ENCODE results near the gene ZNF593OS.

Gene ZNF593OS

DNA sequence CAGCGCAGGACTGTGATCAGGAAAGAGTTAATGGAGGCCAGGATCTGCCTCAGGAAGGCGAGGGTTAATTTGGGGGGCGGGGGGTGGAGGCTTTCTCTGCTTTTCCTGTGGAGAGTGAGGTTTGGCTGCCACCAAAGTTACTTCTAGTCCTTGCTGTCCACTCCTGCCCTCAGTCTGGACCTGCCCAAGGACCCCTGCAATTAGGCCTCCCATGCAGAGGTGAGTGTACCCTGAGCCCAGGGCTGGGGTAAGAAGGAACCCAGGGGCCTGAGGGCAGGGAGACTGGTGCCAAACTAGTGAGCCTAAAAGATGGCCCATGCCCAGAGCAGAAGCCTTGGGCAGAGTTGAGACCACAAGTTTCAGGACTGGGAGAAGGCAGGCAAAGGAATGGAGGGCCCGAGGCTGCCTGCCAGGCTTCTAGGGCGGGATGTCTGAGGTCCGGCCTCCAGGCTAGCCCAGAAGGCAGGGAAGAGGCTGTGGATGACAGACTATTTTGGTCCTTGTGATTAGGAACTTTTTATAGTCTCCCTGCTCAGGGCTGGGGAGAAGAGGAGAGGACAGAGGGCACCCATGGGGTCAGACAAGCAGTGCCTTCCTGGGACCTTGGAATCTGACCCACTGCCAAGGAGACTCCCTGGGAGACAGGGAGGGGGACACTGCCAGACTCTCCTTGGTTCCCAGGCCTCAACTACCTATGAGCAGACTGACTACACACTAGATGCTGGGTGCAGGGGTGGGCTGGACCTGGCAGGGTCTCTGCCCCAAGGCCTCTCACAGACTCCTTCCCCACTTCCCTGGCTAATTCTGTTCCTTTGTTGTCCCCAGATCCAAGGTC is 12.5 kb downstream of the ZNF593OS start, which contains the start of gene FAM110D:
Gene FAM110D (plus strand): TSS at position 172 of the 835 bp plus-strand sequence. CDS start 2,213 bp downstream, outside the sequence.
- DNase-seq (ENCODE audit: low read depth): no peak

DNA sequence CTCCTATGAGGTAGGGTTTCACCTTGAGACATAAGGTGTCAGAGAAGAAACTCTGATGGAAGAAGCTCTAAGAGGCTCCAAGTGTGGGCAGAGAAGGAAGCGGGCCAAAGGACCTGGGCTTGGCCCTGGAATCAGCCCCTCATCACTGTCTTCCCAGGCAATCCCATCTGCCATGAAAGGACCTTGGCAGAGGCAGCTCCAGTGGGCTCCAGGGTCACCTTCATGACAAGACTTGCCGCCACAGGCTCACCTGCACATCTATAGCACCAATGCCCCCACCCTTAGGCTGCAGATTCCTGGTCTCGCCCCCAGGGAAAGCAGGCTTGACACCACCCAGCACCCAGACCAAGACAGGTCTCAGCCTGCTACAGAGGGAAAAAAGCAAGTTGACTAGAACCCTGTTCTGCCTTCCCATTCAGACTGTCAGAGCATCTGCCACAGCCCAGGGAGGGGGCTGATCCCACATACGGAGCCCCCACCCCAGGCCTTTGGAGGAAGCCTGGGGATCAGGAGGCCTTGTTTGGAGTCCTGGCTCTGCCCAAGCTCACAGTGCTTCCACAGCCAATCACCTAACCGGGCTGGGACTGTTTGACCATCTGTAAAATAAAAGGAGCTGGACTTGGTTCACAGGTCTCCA is 13.2 kb downstream of the ZNF593OS start:
- DNase-seq (ENCODE audit: low read depth): no peak

- no peak for DNase-seq (ENCODE audit: low read depth)
Measured at GRCh38 chr1:26156285-26157038, 15.2 kb downstream of the ZNF593OS start.

DNA sequence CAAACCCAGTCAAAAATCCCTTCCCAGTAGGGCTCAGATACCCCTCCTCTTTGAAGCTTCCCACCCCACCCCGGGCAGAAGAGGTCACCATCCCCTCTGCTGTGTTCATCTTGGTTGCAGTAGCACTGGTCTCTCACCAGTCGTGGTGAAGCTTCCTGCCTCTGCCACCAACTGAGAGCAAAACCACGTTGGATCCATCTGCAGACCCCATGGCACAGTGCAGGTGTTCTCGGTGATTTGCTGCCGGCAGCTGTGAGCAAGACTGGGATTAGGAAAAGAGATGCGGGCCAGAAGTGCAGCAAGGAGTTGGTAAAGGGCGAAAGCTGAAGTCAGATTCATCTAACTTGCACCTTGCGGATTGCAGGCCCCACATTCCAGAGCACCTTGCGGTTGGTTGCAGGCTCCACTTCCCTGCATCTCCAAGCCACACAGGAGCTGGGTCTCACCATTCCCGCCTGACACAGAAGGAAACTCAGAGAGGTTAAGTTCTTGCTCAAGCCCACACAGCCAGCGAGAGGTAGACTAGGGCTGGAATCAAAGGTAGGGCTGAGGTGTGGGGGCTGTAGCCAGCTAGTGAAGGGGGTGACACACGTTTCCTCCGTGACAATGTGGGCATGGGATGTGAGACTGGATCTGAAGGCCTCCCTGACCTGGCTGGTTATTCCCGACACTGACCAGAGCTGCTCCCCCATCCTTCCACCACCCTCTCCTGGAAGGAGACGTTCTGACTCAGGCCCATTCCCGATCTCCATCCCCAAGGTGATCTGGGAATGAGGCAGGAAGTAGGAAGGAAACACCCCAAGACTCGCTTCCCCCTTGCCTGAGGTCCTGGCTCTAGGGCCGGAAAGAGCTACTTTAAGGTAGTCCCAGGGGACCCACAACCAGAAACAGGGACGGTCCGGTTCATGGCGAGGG is 16.0 kb downstream of the ZNF593OS start:
- DNase-seq (ENCODE audit: low read depth): no peak

DNA sequence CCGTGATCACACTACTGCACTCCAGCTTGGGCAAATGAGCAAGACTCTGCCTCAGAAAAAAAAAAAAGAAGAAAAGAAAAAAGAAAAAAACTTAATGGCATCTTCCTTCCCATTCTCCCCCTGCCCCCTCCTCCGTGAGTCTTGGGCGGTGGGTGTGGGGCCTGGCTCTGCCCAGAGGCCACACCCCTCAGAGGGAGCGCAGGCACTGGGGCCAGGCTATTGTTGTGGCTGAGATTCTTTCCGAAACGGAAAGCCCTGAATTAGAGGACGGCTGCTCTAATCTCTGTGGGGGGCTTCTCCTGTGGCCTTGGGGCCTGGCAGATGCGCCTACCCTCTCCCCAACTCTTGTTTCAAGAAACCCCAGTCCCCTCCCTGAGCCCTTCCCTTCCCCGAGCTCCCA is 16.9 kb downstream of the ZNF593OS start:
- DNase-seq (ENCODE audit: low read depth): no peak

DNA sequence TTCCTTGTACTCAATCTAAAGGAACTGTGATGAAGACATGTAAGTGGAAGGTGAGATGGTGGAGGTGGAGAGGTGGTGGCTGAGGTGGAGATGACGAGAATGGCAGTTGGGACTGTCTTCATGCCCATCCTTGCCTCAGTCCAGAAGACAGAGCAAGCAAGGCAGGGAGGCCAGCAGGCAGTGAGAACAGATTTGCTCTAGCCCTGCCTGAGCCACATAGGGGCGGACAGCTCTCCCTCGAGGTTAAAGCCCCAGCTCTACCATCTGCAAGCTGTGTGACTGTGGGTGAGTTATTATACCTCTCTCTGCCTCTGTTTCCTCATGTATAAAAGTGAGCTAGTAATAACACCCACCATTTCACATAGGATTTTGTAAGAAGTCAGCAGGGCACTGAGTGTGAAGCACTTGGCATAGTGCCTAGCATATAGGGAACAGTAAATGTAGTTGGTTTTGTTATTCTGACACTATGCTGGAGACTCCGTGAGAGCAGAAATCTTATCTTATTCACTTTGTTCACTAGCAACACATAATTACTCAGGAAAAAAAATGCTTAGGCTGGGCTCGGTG is 17.6 kb downstream of the ZNF593OS start:
- DNase-seq (ENCODE audit: low read depth): no peak

GRCh38 chr1:26148887-26149286 is 22.7 kb downstream of the ZNF593OS start:
- DNase-seq (ENCODE audit: low read depth): no peak

DNA sequence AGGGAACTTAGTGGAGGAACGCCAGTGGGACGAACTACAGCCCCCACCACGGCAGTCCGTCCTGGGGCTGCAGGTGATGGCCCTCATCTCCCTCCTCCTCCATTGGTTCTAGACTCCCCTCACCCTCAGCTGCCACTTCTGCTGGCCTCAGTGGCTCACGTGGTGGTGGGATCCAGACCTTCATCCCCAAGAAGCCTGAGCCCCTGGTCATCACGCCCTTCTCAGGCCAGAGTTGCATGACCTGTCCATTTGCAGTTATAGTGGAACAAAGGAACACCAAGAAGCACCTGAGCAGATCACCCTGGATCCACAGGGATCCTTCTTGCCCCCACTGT is 25.7 kb downstream of the ZNF593OS start:
- no peak for DNase-seq (ENCODE audit: low read depth)

DNA sequence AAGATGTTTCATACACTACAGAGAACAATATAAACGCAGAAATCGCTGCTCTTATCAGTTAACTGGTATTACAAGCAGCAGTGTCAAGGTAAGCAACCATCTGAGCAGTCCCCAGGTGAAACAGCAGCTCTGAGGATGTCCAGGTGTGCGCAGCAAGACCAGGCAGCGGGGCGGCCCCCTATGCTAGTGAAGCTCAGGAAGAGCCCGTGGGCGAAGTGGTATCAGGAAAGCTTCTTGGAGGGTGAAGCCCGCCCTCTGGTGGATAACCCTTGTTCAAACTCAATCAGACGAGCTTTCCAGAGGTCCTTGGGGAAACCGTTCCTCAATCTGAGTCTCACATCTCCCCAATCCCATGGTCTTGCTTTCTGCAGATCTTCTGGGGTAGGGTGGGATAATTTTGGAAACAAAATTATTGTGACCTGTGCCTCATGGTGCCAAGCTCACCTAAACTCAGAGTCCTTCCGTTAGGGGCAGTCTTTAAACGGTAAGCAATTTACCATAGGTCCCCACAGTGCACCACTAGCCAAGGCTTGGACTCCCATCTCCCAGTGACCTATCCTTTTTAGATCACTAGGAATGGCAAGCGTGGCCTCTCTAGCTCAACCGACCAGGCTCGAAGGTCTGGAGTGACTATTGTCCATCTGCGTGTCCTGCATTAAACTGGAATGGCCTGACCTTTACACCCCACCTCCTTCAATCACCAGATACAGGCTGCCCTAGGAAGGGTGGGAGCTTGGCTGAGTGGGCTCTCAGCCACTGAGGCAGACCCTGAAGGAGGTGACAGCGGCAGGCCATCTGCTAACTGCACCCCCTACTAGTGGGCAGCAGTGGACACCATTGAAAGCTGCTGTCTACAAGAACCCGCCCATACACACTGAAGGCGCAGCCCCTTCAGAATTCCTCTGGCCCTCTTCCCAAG is 26.3 kb downstream of the ZNF593OS start:
- peak; percentile 78 for DNase-seq (ENCODE audit: low read depth)

- no peak for DNase-seq (ENCODE audit: low read depth)
Measured at GRCh38 chr1:26142159-26142558, 29.5 kb downstream of the ZNF593OS start.

- DNase-seq (ENCODE audit: low read depth): no peak
Measured at GRCh38 chr1:26138974-26139558, 32.6 kb downstream of the ZNF593OS start.

- no peak for DNase-seq (ENCODE audit: low read depth)
Measured at GRCh38 chr1:26134466-26134865, 37.2 kb downstream of the ZNF593OS start.

- no peak for DNase-seq (ENCODE audit: low read depth)
Measured at GRCh38 chr1:26132834-26133167, 38.8 kb downstream of the ZNF593OS start.

GRCh38 chr1:26132128-26132833 is 39.4 kb downstream of the ZNF593OS start:
- DNase-seq (ENCODE audit: low read depth): no peak

DNA sequence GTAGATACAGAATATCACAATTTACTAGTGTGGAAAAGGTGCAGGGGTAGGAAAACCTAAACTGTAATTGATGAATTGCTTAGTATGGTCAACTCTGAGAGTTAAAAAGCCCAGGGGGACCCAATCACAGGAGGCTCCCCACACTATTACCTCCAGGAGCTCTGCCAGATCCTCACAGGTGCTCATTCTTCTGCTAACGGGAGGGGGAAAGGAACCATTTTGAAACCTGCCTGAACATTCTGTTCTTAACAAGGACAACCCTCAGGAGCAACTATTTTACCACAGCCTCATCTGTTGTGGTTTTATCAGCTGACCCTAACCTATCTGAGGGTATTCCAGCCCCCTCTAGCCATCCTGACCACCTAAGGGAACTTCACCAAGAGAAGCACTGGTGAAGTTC is 40.9 kb downstream of the ZNF593OS start:
- no peak for DNase-seq (ENCODE audit: low read depth)

DNA sequence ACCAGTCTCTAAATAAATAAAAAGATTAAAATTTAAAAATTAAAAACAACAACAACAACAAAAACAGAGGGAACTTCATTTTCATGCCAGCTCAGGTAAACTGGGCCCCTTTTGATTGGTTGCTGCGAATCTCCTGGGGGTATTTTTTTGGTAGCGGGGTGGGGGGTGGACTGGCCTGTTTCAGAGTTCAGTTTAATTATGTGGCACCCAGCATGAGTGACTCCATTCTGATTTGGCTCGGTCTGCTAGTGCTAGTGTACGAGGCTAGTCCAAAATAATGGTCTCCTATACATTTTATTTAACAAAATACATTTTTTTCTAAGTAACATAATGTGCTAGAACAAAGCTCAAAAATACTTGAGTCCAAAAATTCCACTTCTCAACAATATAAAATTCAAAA is 41.9 kb downstream of the ZNF593OS start:
- DNase-seq (ENCODE audit: low read depth): no peak

DNA sequence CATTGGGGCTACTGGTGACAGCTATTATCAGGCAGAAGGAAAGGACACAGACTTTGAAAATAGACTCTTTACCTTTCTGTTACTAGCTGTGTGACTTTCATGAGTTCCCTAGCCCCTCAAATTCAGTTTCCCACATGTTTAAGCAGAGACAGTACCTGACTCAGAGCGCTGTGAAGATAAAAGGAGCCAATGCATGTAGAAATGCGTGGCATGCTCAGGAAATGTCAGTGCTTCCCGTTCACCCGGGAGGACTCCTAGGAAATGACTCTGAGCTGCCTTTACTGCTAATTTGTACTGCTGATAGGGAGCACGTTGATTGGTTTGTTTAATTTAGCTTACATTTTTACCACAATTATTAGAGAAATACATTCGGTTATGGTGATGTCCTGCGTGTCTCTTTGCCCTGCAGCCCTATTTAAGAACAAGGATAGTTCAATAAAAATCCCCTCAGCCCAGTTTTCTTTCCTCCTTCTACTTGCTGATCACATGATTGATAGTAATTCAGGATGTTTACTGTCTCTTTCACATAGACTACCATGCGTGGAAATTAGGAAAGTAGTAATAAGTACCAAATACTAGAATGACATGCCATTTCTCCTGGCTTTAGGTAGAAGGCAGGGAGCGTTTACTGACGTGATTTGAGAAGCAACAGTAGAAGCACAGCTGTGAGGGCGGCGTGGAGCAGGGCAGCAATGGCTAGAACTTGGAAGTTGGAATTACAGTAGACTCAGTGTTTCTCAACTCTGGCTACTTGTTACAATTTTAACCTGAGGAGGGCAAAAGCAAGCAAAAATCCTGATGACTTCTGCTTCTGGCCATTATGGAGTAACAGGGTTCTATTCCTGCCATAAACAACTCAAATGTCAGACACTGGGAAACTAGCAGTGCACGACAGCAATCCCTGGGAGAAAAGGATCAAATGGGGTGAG is 44.1 kb downstream of the ZNF593OS start:
- no peak for DNase-seq (ENCODE audit: low read depth)

- peak; percentile 30 for DNase-seq (ENCODE audit: low read depth)
Measured at GRCh38 chr1:26126321-26127084, 45.1 kb downstream of the ZNF593OS start.

Measured in iris pigment epithelial cell (primary cell).